Fibroblast of the aortic adventitia (primary cell): Measurements from ENCODE around the gene DDX60. TPM values are rescaled to one million over a fixed set of nuclear protein-coding genes. Genes with fewer than 3 reads are reported as not detected.
"Not testable (repeated sequence)": the region's sequence is repeated elsewhere in the genome, so short reads cannot be mapped to it uniquely, and the experiment has no call there.

Experiments used
- DNase-seq: peaks from one replicate; pipeline ENCODE4 v3.0.0-alpha.2; 2010; ENCODE audit warnings: low read depth
- H3K4me3 ChIP-seq: 2 replicates; pipeline ENCODE4 v1.5.1; 2011; ENCODE audit warnings: low read depth, mild to moderate bottlenecking, control low read depth, low read length, moderate library complexity
- CTCF ChIP-seq: IDR thresholded peaks from 2 replicates; pipeline ENCODE4 v1.5.1; 2011; ENCODE audit warnings: mild to moderate bottlenecking, low read length, control low read depth, inconsistent platforms; ENCODE audit not compliant: insufficient read depth
- total RNA-seq: library from RNA; depleted of rRNA; stranded (reverse); fragments of >200 nt; gene quantifications from 2 replicates; pipeline ENCODE4 v1.2.3, GENCODE V29; 2012; ENCODE audit warnings: low replicate concordance

Gene DDX60
- total RNA-seq, 1 donor, result 24.8 TPM

- no peak overlapping the region for H3K4me3 ChIP-seq
- no peak for TF ChIP-seq CTCF
- DNase-seq, result peak; percentile 76
Observed at GRCh38 chr4:168218645-168219044, 99.9 kb downstream of the DDX60 start.

- not testable (repeated sequence) for H3K4me3 ChIP-seq, DNase-seq
Observed at GRCh38 chr4:168213511-168213910, 105.0 kb downstream of the DDX60 start.

- no peak for DNase-seq
- no peak overlapping the region for H3K4me3 ChIP-seq
- no peak for TF ChIP-seq CTCF
Observed at GRCh38 chr4:168212656-168213055, 105.9 kb downstream of the DDX60 start.

GRCh38 chr4:168208957-168209614 lies 109.5 kb downstream of the DDX60 start:
- H3K4me3 ChIP-seq, result no peak overlapping the region
- DNase-seq, result no peak
- TF ChIP-seq CTCF, result no peak

GRCh38 chr4:168203233-168203911 lies 115.2 kb downstream of the DDX60 start:
- no peak for TF ChIP-seq CTCF
- H3K4me3 ChIP-seq, result no peak overlapping the region
- DNase-seq, result no peak

- H3K4me3 ChIP-seq, result no peak overlapping the region
- DNase-seq, result no peak
- no peak for TF ChIP-seq CTCF
Observed at GRCh38 chr4:168200685-168201084, 117.9 kb downstream of the DDX60 start.

- DNase-seq, result no peak
- H3K4me3 ChIP-seq, result no peak overlapping the region
- no peak for TF ChIP-seq CTCF
Observed at GRCh38 chr4:168199260-168199957, 119.1 kb downstream of the DDX60 start.
